LNCaP clone FGC (cell line): ENCODE data around the gene COL11A2.

ENCODE experiments used
- DNase-seq: peaks from one replicate; pipeline ENCODE4 v3.0.0-alpha.2; 2011; ENCODE audit warnings: low read depth
- H3K4me3 ChIP-seq: 2 replicates; pipeline ENCODE4 v1.5.1; 2011; ENCODE audit warnings: mild to moderate bottlenecking, low read depth, low read length, control low read depth
- TF ChIP-seq, protein P1 (sequence below): IDR thresholded peaks from 2 replicates; pipeline ENCODE4 v1.5.1; 2012; ENCODE audit warnings: mild to moderate bottlenecking; ENCODE audit not compliant: control insufficient read depth, insufficient read depth; ENCODE audit errors: extremely low read depth

Gene COL11A2

DNA sequence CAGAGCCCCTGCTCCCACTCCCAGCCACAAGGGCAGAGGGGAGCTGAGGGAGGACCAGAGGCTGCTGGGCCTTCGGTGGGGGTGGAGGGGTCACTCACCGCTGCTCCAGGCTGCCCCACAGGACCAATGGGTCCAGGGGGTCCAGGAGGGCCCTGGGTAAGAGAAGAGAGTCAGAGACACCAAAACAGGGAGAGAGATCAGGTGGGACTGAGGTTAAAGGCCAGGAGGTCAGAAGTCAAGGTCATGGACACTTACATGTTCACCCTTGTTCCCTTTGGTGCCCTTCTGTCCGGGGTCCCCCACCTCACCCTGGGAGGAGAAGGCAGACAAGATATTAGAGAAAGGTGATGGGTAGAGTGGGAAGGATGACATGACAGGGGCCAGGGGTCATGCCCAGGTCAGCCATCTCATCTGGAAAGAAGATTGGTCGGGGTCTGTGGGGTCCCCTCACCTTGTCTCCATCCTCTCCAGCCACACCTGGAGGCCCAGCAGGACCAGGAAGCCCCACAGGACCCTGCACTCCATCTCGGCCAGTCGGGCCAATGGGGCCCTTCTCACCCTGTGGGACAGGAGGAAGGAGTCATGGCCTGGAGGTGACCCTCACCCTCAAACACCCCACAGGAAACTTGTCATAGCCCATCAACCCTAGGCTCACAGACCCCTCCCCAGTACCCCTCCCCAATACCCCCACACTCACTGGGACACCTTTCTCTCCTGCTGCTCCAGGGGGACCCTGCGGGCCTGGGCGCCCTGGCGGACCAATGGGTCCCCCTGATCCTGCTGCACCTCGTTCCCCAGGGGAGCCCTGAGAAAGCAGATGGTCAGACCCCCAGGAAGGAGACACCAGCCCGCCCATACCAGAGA lies 21.0 kb downstream of the COL11A2 start:
- DNase-seq, result no peak
- H3K4me3 ChIP-seq, result no peak overlapping the region
- TF ChIP-seq, protein P1, sequence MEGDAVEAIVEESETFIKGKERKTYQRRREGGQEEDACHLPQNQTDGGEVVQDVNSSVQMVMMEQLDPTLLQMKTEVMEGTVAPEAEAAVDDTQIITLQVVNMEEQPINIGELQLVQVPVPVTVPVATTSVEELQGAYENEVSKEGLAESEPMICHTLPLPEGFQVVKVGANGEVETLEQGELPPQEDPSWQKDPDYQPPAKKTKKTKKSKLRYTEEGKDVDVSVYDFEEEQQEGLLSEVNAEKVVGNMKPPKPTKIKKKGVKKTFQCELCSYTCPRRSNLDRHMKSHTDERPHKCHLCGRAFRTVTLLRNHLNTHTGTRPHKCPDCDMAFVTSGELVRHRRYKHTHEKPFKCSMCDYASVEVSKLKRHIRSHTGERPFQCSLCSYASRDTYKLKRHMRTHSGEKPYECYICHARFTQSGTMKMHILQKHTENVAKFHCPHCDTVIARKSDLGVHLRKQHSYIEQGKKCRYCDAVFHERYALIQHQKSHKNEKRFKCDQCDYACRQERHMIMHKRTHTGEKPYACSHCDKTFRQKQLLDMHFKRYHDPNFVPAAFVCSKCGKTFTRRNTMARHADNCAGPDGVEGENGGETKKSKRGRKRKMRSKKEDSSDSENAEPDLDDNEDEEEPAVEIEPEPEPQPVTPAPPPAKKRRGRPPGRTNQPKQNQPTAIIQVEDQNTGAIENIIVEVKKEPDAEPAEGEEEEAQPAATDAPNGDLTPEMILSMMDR, result no peak

DNA sequence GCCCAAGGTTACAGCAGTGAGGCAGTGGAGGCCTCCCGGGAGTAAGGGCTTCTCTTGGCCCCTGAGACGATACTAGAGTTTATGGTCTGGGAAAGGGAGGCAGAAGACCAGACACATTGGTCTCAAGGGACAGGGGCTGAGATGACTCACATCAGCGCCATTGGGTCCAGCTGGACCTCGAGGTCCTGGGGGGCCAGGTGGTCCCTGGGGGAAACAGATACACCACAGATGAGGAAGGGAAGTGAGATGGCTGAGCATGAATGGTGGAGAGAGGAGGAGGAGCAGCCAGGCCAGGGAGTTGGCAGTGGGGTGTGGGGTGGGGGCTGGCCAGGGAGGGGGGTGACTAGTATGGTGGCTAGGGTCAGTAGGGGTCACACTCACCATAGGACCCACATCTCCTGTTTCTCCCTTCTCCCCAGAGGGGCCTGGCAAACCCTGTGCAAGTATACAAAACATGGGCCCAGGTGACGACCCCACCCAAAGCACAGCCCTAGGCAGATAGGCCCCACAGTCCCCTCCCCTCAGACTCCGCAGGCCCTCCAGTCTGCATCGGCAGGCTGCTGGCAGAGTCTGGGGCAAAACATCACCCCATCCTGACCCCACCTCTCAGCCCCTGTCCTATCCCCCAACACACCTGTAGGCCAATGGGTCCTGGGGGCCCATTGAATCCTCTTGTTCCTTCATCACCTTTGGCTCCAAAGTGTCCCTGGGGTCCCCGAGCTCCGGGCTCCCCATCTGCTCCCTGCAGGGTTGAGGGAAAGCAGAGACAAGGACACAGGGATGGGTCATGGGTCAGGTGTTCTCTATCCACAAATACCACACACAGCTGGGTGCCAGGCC lies 21.9 kb downstream of the COL11A2 start:
- no peak overlapping the region for H3K4me3 ChIP-seq
- no peak for DNase-seq
- TF ChIP-seq, protein P1, result no peak

DNA sequence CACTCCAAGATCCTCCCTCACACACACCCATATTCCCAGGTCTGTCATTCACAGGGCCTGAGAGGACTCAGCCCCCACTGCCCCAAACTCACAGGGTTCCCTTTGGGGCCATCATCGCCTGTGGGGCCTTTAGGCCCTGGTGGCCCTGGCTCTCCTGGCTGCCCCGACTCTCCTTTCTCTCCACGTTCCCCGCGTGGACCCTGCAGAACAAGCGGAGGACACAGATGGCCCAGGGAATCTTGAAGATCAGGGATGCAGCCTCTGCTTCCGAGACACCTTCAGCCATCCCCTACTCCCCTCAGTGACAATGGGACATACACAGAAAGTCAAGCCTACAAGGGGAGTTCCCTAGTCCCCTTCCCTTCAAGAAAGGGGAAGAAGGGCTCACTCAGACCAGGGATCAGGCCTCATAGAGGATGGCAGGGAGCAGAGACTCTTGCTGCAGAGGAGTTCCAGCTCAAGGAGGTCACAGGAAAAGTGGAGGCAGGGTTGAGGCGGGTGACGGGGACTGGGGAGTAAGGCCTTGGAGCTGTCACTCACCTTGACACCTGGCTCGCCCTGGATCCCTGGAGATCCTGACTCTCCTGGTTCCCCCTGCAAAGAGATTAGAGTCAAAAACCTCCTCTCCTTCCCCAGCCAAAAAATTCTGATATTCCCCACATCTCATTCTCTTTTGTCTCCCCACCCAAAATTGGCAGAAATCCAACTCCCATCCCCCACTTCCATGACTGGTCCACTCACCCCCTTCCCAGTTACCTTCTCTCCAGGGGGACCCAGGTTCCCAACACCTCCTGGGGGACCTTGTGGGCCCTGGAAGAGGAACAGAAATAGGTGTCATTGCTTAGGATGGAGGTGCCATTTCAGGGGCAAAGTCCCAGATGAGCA lies 22.7 kb downstream of the COL11A2 start:
- TF ChIP-seq, protein P1, result no peak
- DNase-seq, result no peak
- H3K4me3 ChIP-seq, result no peak overlapping the region

DNA sequence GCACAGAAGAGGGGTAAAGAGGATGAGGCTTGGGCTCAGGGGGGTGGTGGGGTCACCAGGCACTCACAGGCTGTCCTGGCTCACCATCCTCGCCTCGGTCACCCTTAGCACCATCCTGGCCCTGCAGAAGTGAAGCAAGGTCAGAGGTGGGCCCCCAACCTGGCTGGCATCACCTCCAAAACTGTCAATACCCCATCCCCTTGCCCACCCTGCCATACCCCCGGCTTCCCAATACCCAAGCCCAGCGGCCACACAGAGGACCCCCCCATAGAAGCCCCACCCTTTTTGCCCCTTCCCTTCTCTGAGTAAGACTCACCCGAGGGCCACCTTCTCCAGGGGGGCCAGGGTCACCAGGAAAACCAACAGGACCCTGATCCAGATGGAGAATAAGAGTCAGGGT lies 23.6 kb downstream of the COL11A2 start:
- no peak for DNase-seq
- TF ChIP-seq, protein P1, result no peak
- H3K4me3 ChIP-seq, result no peak overlapping the region

DNA sequence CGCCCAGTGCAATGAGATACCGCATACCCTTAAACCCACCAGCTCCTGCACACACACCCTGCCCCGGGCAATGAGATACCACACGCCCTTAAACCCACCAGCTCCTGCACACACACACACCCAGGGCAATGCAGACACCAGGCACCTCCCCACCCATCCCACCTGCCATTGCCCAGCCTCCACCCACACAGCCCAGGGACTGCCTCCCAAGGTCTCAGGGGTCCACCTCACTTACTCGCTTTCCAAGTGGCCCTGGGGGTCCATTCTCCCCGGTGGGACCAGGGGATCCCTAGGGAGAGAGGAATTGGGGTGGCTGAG lies 24.0 kb downstream of the COL11A2 start:
- DNase-seq, result no peak
- no peak overlapping the region for H3K4me3 ChIP-seq
- TF ChIP-seq, protein P1, result no peak

DNA sequence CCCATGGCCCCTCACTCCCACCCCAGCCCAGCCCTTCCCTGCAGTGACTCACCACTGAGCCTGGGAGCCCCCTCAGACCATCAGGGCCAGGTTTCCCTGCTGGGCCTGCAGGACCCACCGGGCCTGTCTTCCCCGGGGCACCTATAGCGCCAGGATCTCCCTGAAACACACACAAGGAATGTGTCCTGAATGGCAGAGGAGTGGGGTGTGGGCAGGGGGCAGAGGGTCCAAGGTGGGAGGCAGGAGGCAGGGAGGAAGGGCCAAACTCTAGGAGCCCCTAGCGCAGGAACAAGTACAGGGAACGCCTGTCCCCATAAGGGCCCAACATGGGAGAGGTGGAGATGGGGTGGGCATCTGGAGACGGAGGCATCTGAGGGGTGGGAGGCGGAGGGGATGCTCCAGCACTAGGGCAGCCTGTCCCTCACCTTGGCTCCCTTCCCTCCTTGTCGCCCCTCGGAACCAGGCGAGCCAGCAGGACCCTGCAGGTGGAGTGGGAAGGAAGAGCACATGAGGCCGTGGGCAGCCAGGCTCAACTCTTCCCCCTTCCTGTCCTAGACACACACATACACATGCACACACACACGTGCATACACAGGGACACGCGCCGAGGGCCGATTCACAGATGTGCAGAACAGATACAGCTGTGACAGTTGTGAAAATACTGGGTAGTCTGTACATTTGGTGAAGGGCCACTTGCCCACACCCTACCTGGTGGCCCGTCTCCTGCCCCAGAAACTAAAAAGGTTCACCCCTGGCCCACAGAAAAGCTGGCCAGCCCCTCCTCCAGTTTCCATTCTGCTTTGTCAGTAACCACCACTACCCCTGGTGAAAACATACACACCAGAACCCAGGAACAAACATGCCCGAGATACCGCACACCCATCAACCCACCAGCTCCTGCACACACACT lies 24.6 kb downstream of the COL11A2 start:
- no peak for DNase-seq
- TF ChIP-seq, protein P1, result no peak
- no peak overlapping the region for H3K4me3 ChIP-seq
